ENCODE data around the gene SEMA4A.

DNA sequence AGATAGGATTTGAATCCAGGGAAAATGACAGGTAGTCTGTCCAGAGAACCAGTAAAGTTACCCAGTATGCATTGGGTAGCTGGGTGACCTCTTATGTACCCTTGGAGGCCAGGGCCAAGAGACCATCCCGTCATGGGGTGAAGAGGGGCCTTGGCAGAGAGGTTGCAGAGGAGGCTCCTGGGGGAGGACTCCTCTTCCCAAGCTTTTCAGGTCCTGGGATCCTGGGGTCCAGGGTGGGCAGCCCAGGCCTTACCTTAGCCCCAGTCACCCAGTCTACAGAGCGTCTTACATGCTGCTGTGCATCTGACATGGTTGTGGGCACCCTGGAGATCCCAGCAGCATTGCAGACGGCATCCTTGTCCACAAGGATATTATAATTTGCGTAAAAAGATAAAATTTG is 73.4 kb downstream of the SEMA4A start:
- no peak for TF ChIP-seq POLR2AphosphoS5 (IDR thresholded peaks at IDR 0.05; ENCODE audit: low read depth, low read length)
- no peak for TF ChIP-seq SIN3A (IDR thresholded peaks at IDR 0.05; ENCODE audit: borderline replicate concordance, insufficient read depth, low read length)
- no peak for TF ChIP-seq TAF1 (IDR thresholded peaks at IDR 0.05; ENCODE audit: borderline replicate concordance, insufficient read depth, low read length)
- TF ChIP-seq, protein P1, sequence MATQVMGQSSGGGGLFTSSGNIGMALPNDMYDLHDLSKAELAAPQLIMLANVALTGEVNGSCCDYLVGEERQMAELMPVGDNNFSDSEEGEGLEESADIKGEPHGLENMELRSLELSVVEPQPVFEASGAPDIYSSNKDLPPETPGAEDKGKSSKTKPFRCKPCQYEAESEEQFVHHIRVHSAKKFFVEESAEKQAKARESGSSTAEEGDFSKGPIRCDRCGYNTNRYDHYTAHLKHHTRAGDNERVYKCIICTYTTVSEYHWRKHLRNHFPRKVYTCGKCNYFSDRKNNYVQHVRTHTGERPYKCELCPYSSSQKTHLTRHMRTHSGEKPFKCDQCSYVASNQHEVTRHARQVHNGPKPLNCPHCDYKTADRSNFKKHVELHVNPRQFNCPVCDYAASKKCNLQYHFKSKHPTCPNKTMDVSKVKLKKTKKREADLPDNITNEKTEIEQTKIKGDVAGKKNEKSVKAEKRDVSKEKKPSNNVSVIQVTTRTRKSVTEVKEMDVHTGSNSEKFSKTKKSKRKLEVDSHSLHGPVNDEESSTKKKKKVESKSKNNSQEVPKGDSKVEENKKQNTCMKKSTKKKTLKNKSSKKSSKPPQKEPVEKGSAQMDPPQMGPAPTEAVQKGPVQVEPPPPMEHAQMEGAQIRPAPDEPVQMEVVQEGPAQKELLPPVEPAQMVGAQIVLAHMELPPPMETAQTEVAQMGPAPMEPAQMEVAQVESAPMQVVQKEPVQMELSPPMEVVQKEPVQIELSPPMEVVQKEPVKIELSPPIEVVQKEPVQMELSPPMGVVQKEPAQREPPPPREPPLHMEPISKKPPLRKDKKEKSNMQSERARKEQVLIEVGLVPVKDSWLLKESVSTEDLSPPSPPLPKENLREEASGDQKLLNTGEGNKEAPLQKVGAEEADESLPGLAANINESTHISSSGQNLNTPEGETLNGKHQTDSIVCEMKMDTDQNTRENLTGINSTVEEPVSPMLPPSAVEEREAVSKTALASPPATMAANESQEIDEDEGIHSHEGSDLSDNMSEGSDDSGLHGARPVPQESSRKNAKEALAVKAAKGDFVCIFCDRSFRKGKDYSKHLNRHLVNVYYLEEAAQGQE (IDR thresholded peaks at IDR 0.05; ENCODE audit: insufficient read depth in 1 of 2, low read depth in 2 of 2, low read length in 2 of 2) = no peak
- TF ChIP-seq FOXP2 (optimal IDR thresholded peaks at IDR 0.05; ENCODE audit: borderline replicate concordance, extremely low read depth, extremely low read length, insufficient read depth) = no peak

Data from PFSK-1 (cell line).